ENCODE measurements around the gene THAP11. TPM values are rescaled to one million over a fixed set of nuclear protein-coding genes. Genes with fewer than 3 reads are reported as not detected.

The THAP11 gene
- total and polyA plus RNA-seq, 2 experiments from 2014 or later, result 37.3 to 115 TPM

- TF ChIP-seq CTCF (conservative IDR thresholded peaks at IDR 0.05; ENCODE audit: low read depth in 2 of 2) (no peak), ZNF331 (CRISPR knock-in tag; IDR thresholded peaks at IDR 0.05; ENCODE audit: low read depth) (no peak), REST (IDR thresholded peaks at IDR 0.05; ENCODE audit: unreplicated experiment) (no peak), EZH2 (IDR thresholded peaks at IDR 0.05; ENCODE audit: low read depth, unreplicated experiment) (no peak)
Measured at GRCh38 chr16:67879936-67880335, 37.8 kb downstream of the THAP11 start (continued).

GRCh38 chr16:67880584-67880983, 38.5 kb downstream of the THAP11 start:
- DNase-seq (ENCODE audit: low spot score), result no peak
- TF ChIP-seq ETS1 (IDR thresholded peaks at IDR 0.05), result no peak
- no peak for TF ChIP-seq EZH2 (IDR thresholded peaks at IDR 0.05; ENCODE audit: low read depth, unreplicated experiment)
- no peak for TF ChIP-seq JUNB (IDR thresholded peaks at IDR 0.05; ENCODE audit: unreplicated experiment)
- no peak for TF ChIP-seq ZNF331 (CRISPR knock-in tag; IDR thresholded peaks at IDR 0.05; ENCODE audit: low read depth)
- TF ChIP-seq CTCF (conservative IDR thresholded peaks at IDR 0.05; ENCODE audit: low read depth in 2 of 2), result no peak
- no peak for TF ChIP-seq STAT1 (IDR thresholded peaks at IDR 0.05; ENCODE audit: unreplicated experiment)
- TF ChIP-seq REST (IDR thresholded peaks at IDR 0.05; ENCODE audit: unreplicated experiment), result no peak
- TF ChIP-seq CREB1 (CRISPR knock-in tag; IDR thresholded peaks at IDR 0.05; ENCODE audit: low read depth), result no peak
- TF ChIP-seq NANOG (IDR thresholded peaks at IDR 0.05; ENCODE audit: borderline replicate concordance), result no peak
- no peak for TF ChIP-seq POLR2AphosphoS5 (IDR thresholded peaks at IDR 0.05; ENCODE audit: low read depth)
- no peak for TF ChIP-seq EZH2phosphoT487 (IDR thresholded peaks at IDR 0.05; ENCODE audit: unreplicated experiment)
- no peak for TF ChIP-seq ZNF114 (CRISPR knock-in tag; IDR thresholded peaks at IDR 0.05)

More at GRCh38 chr16:67880584-67880983, 38.5 kb downstream of the THAP11 start:
- peaks cover 18% of the 10 kb centered on the region for H3K27me3 Mint-ChIP-seq (ENCODE audit: insufficient read depth, low read depth, poor library complexity)
- peaks cover 11% of the 10 kb centered on the region for H3K4me1 Mint-ChIP-seq
- peaks cover 17% of the 10 kb centered on the region; the same call in 1 of the 2 replicates for H3F3A ChIP-seq (replicated peaks; ENCODE audit: low read depth)
- no peaks in the 10 kb centered on the region; the same call in 2 of the 3 replicates for H3K9me3 Mint-ChIP-seq
- no peak overlapping the region; the same call in 2 of the 3 replicates for H3K4me3 Mint-ChIP-seq
- no peak overlapping the region for H3K4me3 ChIP-seq
- no peaks in the 10 kb centered on the region for H3K27me3 ChIP-seq (ENCODE audit: insufficient read depth)
- no peak overlapping the region for H2AFZ ChIP-seq
- peaks cover 65% of the 10 kb centered on the region for H3K36me3 Mint-ChIP-seq (ENCODE audit: low read depth)
- H3K9me2 ChIP-seq (ENCODE audit: insufficient read depth), result no peaks in the 10 kb centered on the region
- no peak overlapping the region for H3K27ac ChIP-seq (ENCODE audit: low read depth)
- H3K4me1 ChIP-seq (ENCODE audit: insufficient read depth), result peaks cover 15% of the 10 kb centered on the region
- no peak overlapping the region for H3K4me2 ChIP-seq
- peaks cover 2% of the 10 kb centered on the region; the same call in 1 of the 2 replicates for H3K79me2 ChIP-seq (replicated peaks; ENCODE audit: insufficient read depth)
- H3K27ac Mint-ChIP-seq, result no peak overlapping the region
- no peak for ATAC-seq
- peaks cover 25% of the 10 kb centered on the region; the same call in 1 of the 2 replicates for H3K36me3 ChIP-seq (ENCODE audit: insufficient read depth)
- no peaks in the 10 kb centered on the region; the same call in 1 of the 2 replicates for H4K20me1 ChIP-seq (replicated peaks; ENCODE audit: insufficient read depth)
